SU-DHL-6 (cell line): ENCODE results near the gene RNF114.

Source experiments
- H2AFZ ChIP-seq: fragments of 200-600 bp; sonication (generic); 2 replicates; pipeline ENCODE4 v1.6.1; 2014; ENCODE audit warnings: low read depth, mild to moderate bottlenecking, moderate library complexity, mixed read lengths, antibody characterized with exemption, low read length; ENCODE audit not compliant: severe bottlenecking
- H3F3A ChIP-seq: fragments of 200-600 bp; shearing (Covaris generic); 2 replicates; pipeline ENCODE4 v1.6.0; 2016; ENCODE audit warnings: antibody characterized with exemption, mild to moderate bottlenecking; ENCODE audit not compliant: insufficient read depth
- H3K27ac ChIP-seq: fragments of 200-600 bp; sonication (generic); 2 replicates; pipeline ENCODE4 v1.5.1; 2016; ENCODE audit warnings: low read depth, mild to moderate bottlenecking, low read length, moderate library complexity, mixed read lengths
- H3K27me3 ChIP-seq: fragments of 200-600 bp; sonication (generic), shearing (Covaris generic); 2 replicates; pipeline ENCODE4 v1.6.0; 2014; ENCODE audit warnings: mild to moderate bottlenecking, low read length
- H3K36me3 ChIP-seq: fragments of 200-600 bp; sonication (generic); 2 replicates; pipeline ENCODE4 v1.6.1; 2014; ENCODE audit warnings: mild to moderate bottlenecking, low read length, mixed read lengths
- H3K4me2 ChIP-seq: fragments of 300-600, 200-600 bp; shearing (Covaris generic), sonication (generic); 2 replicates; pipeline ENCODE4 v1.6.0; 2014; ENCODE audit warnings: low read length, low read depth, mild to moderate bottlenecking; ENCODE audit not compliant: poor library complexity, severe bottlenecking
- H3K4me3 ChIP-seq: fragments of 200-600 bp; sonication (generic); 2 replicates; pipeline ENCODE4 v1.5.1; 2014; ENCODE audit warnings: antibody characterized with exemption, low read length, mild to moderate bottlenecking, mixed read lengths; ENCODE audit not compliant: insufficient read depth, poor library complexity, severe bottlenecking
- H3K79me2 ChIP-seq: fragments of 200-600 bp; sonication (generic); 2 replicates; pipeline ENCODE4 v1.6.1; 2014; ENCODE audit warnings: mild to moderate bottlenecking, low read length, moderate library complexity; ENCODE audit not compliant: insufficient read depth
- H3K9ac ChIP-seq: fragments of 200-600 bp; sonication (generic); 2 replicates; pipeline ENCODE4 v1.7.0; 2014; ENCODE audit warnings: mild to moderate bottlenecking, low read length
- H3K9me2 ChIP-seq: fragments of 200-600 bp; sonication (generic); replicated peaks from 2 replicates; pipeline ENCODE4 v1.6.1; 2014; ENCODE audit warnings: low read length; ENCODE audit not compliant: insufficient read depth
- H3K9me3 ChIP-seq: fragments of 200-600 bp; sonication (generic); 2 replicates; pipeline ENCODE4 v1.6.1; 2014; ENCODE audit warnings: low read length, mixed read lengths; ENCODE audit not compliant: insufficient read depth
- H4K20me1 ChIP-seq: fragments of 200-600 bp; sonication (generic); 2 replicates; pipeline ENCODE4 v1.6.1; 2014; ENCODE audit warnings: low read depth, mild to moderate bottlenecking, antibody characterized with exemption, low read length, moderate library complexity, mixed read lengths
- EZH2phosphoT487 ChIP-seq: fragments of 200-600 bp; sonication (generic), shearing (Covaris generic); conservative IDR thresholded peaks from 2 replicates; pipeline ENCODE4 v1.6.1; 2018; ENCODE audit warnings: mild to moderate bottlenecking, antibody characterized with exemption, low read length, moderate library complexity, mixed read lengths
- TF ChIP-seq, protein P1 (sequence below): fragments of 200-600 bp; sonication (generic); IDR thresholded peaks from one replicate; pipeline ENCODE4 v1.5.1; 2017; ENCODE audit warnings: antibody characterized with exemption, mild to moderate bottlenecking, low read length, moderate library complexity; ENCODE audit not compliant: insufficient read depth, poor library complexity, severe bottlenecking

Gene RNF114

DNA sequence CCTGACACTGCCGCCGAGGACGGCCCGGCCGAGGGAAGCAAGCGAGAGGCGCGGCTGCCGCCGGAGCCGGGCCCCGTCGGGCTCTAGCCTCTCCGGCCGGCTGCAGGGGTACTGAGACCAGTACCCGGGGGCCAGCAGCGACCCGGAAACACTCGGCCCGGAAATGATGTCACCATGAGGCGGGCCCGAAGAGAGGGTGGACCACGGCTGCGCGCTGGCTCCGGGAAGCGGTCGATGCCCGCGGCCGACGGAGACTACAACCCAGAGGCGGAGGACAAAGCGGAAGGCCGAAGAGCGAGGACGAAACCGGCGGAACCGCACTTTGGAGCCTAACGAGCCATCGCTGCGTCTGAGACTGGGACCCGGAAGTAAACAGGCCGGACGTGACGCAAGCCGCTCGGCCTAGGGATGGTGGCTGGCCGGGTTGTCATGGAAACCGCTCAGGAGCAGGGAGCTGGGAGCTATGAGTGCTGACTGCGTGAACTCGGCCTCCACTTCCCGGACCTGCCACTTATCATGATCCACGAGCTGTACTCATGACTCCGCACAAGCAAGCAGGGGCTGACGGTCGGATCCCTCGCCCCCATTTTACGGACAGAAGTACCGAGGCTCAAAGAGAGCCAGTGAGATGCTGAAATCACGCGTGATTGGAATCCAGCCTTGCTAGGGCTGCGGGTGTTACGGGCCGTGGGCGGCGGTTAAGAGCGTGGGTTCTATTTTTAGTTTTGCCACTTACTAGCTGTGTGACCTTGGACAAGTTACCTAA is 20.6 kb upstream of the RNF114 start, which contains the start of gene SPATA2:
Gene SPATA2 (minus strand): TSS at position 150 of the 766 bp plus-strand sequence. CDS start 7,039 bp downstream, outside the sequence.
- Histone ChIP-seq H4K20me1 (no peaks in the 10 kb centered on the region), H3K27ac (peak within 1 kb of the TSS; percentile 94), H2AFZ (peak within 1 kb of the TSS; percentile 91), H3K4me2 (peak within 1 kb of the TSS; percentile 73), H3F3A (no peaks in the 10 kb centered on the region), H3K36me3 (no peaks in the 10 kb centered on the region), H3K79me2 (peaks cover 33% of the 10 kb centered on the region), H3K4me3 (peak within 1 kb of the TSS; percentile 90), H3K9me3 (no peaks in the 10 kb centered on the region), H3K9ac (peak within 1 kb of the TSS; percentile 78), H3K27me3 (no peaks in the 10 kb centered on the region), H3K9me2 (no peaks in the 10 kb centered on the region)
- TF ChIP-seq, protein P1, sequence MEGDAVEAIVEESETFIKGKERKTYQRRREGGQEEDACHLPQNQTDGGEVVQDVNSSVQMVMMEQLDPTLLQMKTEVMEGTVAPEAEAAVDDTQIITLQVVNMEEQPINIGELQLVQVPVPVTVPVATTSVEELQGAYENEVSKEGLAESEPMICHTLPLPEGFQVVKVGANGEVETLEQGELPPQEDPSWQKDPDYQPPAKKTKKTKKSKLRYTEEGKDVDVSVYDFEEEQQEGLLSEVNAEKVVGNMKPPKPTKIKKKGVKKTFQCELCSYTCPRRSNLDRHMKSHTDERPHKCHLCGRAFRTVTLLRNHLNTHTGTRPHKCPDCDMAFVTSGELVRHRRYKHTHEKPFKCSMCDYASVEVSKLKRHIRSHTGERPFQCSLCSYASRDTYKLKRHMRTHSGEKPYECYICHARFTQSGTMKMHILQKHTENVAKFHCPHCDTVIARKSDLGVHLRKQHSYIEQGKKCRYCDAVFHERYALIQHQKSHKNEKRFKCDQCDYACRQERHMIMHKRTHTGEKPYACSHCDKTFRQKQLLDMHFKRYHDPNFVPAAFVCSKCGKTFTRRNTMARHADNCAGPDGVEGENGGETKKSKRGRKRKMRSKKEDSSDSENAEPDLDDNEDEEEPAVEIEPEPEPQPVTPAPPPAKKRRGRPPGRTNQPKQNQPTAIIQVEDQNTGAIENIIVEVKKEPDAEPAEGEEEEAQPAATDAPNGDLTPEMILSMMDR: no peak
- no peak for TF ChIP-seq EZH2phosphoT487

DNA sequence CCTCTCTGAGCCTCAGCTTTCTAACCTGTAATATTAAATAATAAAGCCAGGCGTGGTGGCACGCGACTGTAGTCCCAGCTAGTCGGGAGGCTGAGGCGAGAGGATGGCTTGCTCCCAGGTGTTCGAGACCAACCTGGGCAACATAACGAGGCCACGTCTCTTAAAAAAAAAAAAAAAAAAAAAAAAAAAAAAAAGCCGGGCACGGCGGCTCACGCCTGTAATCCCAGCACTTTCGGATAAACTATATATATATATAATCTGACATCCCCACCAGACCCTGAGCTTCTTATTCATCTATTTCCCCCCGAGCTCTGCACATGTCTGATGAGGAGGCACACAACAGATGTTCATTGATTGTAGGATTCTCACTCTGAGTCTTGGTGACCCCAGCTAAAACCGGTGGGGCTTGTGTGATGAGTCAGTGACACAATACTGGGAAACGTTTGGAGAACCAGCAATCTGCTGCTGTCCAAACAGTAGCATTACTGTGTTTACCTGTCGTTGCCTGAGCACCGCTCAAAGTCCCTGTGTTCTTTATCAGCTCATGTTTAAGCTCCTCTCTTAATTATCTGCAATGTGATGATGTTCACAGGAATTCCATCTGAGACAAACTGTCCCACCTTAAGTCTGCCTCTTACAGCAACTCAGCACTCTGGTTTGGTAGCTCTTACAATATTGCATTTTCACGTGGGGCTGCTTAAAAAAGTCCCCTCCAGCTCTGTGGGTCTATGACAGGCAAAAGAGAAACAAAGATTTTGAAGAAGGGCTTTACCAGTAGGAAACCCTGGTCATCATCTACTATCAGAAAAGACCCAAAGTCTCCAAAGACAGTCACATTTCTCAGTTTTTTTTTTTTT is 19.8 kb upstream of the RNF114 start:
- Histone ChIP-seq H3K79me2 (peaks cover 33% of the 10 kb centered on the region), H3K9me3 (no peaks in the 10 kb centered on the region), H3F3A (no peaks in the 10 kb centered on the region), H4K20me1 (no peaks in the 10 kb centered on the region), H2AFZ (peak overlapping the region; percentile 91), H3K4me3 (peak overlapping the region; percentile 90), H3K4me2 (peak overlapping the region; percentile 73), H3K36me3 (no peaks in the 10 kb centered on the region), H3K27ac (no peak overlapping the region), H3K9ac (peak overlapping the region; percentile 78), H3K9me2 (no peaks in the 10 kb centered on the region), H3K27me3 (no peaks in the 10 kb centered on the region)
- TF ChIP-seq EZH2phosphoT487: no peak
- TF ChIP-seq, protein P1: no peak

DNA sequence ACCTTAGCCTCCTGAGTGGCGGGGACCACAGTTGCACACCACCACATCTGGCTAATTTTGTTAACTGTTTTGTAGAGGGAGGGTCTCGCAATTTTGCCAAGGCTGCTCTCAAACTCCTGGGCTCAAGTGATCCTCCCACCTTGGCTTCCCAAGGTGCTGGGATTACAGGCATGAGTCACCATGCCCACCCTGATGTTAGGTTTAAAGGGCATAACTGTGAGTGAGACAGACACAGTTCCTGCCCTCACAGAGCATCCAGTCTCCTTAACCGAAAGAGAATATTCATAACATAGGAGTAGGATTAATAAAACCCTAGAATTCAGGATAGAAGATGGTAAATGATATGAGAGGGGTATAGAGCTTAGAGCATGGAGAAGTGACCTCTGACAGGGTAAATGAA is 17.8 kb upstream of the RNF114 start:
- H3K27me3 ChIP-seq: no peaks in the 10 kb centered on the region
- TF ChIP-seq EZH2phosphoT487: no peak
- TF ChIP-seq, protein P1: no peak
- peaks cover 19% of the 10 kb centered on the region for H3K79me2 ChIP-seq
- no peak overlapping the region for H3K9ac ChIP-seq
- H4K20me1 ChIP-seq: no peaks in the 10 kb centered on the region
- H3K36me3 ChIP-seq: no peaks in the 10 kb centered on the region
- H3K27ac ChIP-seq: no peak overlapping the region
- no peaks in the 10 kb centered on the region for H3K9me2 ChIP-seq
- H3K4me3 ChIP-seq: no peak overlapping the region
- H3K9me3 ChIP-seq: no peaks in the 10 kb centered on the region
- no peak overlapping the region for H2AFZ ChIP-seq
- H3F3A ChIP-seq: no peaks in the 10 kb centered on the region
- no peak overlapping the region for H3K4me2 ChIP-seq
